Muscle layer of colon (tissue), 2 donors: Measurements from ENCODE around the gene PPIL6.

Source experiments
- H3K27ac ChIP-seq: one replicate; pipeline ENCODE4 v1.7.0; 2013; ENCODE audit warnings: low read depth, mild to moderate bottlenecking, low read length, moderate library complexity
- H3K27me3 ChIP-seq, 2 donors: one replicate each; pipeline ENCODE4 v1.7.0; 2013; ENCODE audit warnings: low read length in 2 of 2, mild to moderate bottlenecking in 2 of 2; ENCODE audit not compliant: insufficient read depth in 2 of 2, control insufficient read depth in 1 of 2
- H3K36me3 ChIP-seq: one replicate; pipeline ENCODE4 v1.7.0; 2013; ENCODE audit warnings: mild to moderate bottlenecking, low read length; ENCODE audit not compliant: insufficient read depth
- H3K4me1 ChIP-seq: one replicate; pipeline ENCODE4 v1.7.0; 2013; ENCODE audit warnings: mild to moderate bottlenecking, low read length; ENCODE audit not compliant: insufficient read depth
- H3K4me3 ChIP-seq, 2 donors: one replicate each; pipeline ENCODE4 v1.7.0; 2013; ENCODE audit warnings: low read length in 2 of 2, low read depth in 1 of 2, mild to moderate bottlenecking in 1 of 2, moderate library complexity in 1 of 2
- H3K9ac ChIP-seq: one replicate; pipeline ENCODE4 v1.7.0; 2013; ENCODE audit warnings: low read length
- H3K9me3 ChIP-seq: one replicate; pipeline ENCODE4 v1.7.0; 2013; ENCODE audit warnings: mild to moderate bottlenecking, low read length
- donor health status: abdominal sarcoma.
- donor health status: Adenocarcinoma of cecum.

PPIL6 gene

DNA sequence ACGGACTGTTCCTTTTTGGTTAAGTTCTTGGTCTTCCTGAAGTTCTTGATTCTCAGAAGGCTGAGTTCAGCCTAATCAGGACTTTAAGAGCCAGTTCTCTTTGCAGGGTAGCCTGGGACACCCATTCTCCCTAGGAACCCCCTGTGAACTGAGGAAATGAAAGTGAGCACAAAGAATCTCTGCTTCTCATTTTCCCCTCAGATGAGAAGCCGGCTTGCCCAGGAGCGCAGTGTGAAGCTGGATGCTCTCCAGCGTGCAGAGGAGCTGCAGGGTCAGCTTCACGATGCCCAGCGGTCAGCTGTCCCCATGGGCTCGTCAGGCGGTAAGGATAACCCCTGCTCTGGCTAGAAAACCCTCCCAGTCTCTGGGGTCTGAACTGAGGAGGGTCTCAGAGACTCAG lies 92.2 kb downstream of the PPIL6 start:
- no peaks in the 10 kb centered on the region for H3K27me3 ChIP-seq
- H3K9me3 ChIP-seq: no peaks in the 10 kb centered on the region
- no peaks in the 10 kb centered on the region for H3K36me3 ChIP-seq
- H3K9ac ChIP-seq: no peak overlapping the region
- H3K27ac ChIP-seq: no peak overlapping the region
- peaks cover 11% of the 10 kb centered on the region for H3K4me1 ChIP-seq
- no peak overlapping the region for H3K4me3 ChIP-seq

DNA sequence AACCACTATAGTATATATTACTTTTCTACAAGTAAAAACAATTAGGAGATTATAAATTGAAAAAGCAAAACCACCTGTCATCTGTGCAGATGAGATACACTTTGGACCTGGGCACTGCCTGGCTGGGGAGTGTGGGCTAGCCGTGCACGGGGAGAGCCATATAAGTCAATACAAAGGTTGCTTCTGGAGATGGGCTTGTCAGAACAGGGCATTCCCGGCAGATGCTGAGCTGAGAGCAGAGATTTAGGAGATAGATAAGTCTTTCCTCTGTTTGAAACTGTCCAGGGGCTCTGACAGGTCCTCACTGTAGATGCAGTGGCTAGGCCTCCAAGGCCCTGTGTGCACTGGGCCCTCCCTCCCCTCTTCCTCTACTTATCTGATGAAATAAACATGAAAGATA lies 92.6 kb downstream of the PPIL6 start:
- H3K9ac ChIP-seq: no peak overlapping the region
- no peak overlapping the region for H3K4me3 ChIP-seq
- H3K9me3 ChIP-seq: no peaks in the 10 kb centered on the region
- H3K27ac ChIP-seq: no peak overlapping the region
- no peaks in the 10 kb centered on the region for H3K27me3 ChIP-seq
- peaks cover 11% of the 10 kb centered on the region for H3K4me1 ChIP-seq
- no peaks in the 10 kb centered on the region for H3K36me3 ChIP-seq

DNA sequence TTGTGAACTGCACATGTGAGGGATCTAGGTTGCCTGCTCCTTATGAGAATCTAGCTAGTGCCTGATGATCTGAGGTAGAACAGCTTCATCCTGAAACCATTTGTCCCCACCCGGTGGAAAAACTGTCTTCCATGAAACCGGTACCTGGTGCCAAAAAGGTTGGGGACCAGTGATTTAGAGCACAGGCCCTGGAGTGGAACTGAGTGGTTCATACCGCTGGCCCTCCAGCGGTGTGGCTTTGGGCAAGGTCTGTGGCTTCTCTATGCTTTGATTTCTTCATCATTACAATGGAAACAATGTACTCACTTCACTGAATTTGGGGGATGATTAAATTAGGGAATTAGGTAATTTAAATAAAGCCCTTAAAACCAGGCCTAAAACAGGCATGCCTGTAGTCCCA lies 94.4 kb downstream of the PPIL6 start:
- H3K36me3 ChIP-seq: no peaks in the 10 kb centered on the region
- H3K4me1 ChIP-seq: peaks cover 11% of the 10 kb centered on the region
- H3K27me3 ChIP-seq: no peaks in the 10 kb centered on the region
- no peak overlapping the region for H3K9ac ChIP-seq
- no peak overlapping the region for H3K4me3 ChIP-seq
- no peaks in the 10 kb centered on the region for H3K9me3 ChIP-seq
- no peak overlapping the region for H3K27ac ChIP-seq

DNA sequence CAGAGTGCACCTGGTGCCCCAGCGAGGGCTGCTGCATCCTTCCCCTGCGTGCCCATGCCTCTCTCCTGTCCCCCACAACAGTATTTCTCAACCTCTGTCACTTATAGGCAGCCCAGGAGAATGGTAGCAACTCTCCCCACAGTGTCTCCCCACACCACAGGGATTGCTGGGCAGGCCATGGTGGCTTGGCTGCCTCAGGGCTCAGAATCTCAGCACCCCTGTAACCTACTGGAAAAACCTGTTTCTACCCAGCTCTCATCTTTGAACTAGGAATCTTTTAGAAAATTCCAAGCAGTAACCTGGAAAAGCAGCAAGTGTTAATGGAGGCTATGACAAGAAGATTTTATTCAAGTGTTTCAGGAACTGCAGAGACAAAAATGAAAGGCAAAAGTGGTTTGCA lies 96.2 kb downstream of the PPIL6 start:
- H3K4me1 ChIP-seq: peaks cover 2% of the 10 kb centered on the region
- no peak overlapping the region for H3K27ac ChIP-seq
- H3K9ac ChIP-seq: no peak overlapping the region
- no peaks in the 10 kb centered on the region for H3K36me3 ChIP-seq
- no peaks in the 10 kb centered on the region for H3K9me3 ChIP-seq
- no peak overlapping the region for H3K4me3 ChIP-seq
- H3K27me3 ChIP-seq: no peaks in the 10 kb centered on the region

DNA sequence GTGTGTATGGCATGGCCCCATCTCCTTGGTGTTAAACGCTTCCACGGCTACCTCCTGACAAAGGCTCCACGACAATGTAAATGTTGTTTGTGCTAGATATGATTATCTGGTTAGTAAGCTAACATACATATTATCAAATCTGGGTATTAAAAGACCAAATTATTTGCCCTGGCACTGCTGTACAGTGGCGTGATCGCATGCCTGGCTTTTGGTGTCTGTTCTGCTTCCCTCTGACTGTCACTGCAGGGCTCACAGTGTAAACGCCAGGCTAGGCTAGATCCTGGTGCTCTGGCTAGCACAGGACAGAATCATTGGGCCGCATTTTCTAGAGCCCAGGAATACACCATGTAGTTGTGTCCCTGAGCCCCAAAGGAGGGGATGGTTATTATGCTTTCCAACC lies 96.9 kb downstream of the PPIL6 start:
- H3K27me3 ChIP-seq: no peaks in the 10 kb centered on the region
- no peak overlapping the region for H3K9ac ChIP-seq
- H3K27ac ChIP-seq: no peak overlapping the region
- H3K4me1 ChIP-seq: no peaks in the 10 kb centered on the region
- no peaks in the 10 kb centered on the region for H3K36me3 ChIP-seq
- H3K9me3 ChIP-seq: no peaks in the 10 kb centered on the region
- no peak overlapping the region for H3K4me3 ChIP-seq

DNA sequence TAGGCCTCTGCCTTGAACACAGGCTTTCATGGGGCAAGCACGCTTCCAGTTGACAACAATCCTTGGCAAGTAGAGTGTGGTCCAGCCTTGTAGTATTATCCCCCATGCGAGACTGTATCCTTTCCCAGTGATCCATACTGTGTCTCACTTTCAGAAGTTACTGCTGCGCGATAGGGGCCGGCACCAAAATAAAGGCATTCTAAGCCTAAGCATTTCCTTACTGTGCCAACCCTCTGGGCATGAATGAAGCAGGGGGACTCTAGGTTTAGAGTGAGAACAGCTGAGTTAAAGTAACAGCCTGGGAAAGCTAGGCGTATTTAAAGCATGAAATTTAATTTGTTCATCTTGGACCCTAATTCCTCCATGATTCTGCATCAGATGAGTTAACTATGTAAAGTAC lies 97.5 kb downstream of the PPIL6 start:
- H3K36me3 ChIP-seq: no peaks in the 10 kb centered on the region
- no peak overlapping the region for H3K4me3 ChIP-seq
- H3K9ac ChIP-seq: no peak overlapping the region
- no peaks in the 10 kb centered on the region for H3K9me3 ChIP-seq
- no peaks in the 10 kb centered on the region for H3K4me1 ChIP-seq
- no peaks in the 10 kb centered on the region for H3K27me3 ChIP-seq
- H3K27ac ChIP-seq: no peak overlapping the region

DNA sequence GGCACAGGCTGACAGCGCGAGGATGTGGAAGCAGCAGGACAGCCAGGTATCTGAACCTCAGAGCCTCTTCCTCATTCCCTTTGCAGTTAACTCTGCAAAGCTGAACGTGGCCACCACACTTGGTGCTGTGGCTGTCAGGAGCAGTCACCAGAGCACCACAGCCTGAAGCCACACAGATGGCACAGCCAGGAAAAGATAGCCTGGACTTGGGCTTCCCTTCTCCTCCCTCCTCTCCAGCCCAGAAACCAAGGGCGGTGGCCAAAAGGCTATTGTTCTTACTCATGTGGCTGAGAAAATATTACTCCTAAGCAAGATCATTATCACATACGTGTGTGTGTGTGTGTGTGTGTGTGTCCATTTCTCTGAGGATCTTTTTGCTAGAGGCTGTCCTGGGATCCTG lies 97.9 kb downstream of the PPIL6 start:
- Histone ChIP-seq H3K27ac (no peak overlapping the region), H3K9ac (no peak overlapping the region), H3K4me1 (no peaks in the 10 kb centered on the region)

DNA sequence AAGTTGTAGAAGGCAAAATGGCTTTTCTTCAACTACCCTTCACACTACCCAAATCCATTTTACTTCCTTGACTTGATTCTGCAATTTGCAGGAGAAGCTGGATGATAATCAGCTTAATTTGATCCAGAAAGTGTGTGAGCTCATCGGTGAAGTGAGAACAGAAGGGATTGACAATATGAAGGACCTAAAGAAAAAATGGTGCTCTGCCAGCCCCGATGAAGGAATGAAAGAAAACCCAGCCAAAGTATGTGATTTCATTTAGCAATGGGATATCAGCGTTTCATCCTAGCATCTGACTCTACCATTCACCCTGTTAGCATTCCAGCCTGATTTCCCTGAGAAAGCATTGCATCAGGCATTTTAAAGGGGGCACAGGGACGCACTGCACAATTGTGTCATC lies 99.6 kb downstream of the PPIL6 start:
- Histone ChIP-seq H3K4me1 (no peaks in the 10 kb centered on the region), H3K27me3 (no peaks in the 10 kb centered on the region), H3K36me3 (no peaks in the 10 kb centered on the region), H3K4me3 (no peak overlapping the region), H3K27ac (no peak overlapping the region), H3K9ac (no peak overlapping the region), H3K9me3 (no peaks in the 10 kb centered on the region)

More for the DNA sequence above, 97.9 kb downstream of the PPIL6 start:
- Histone ChIP-seq H3K4me3 (no peak overlapping the region), H3K27me3 (no peaks in the 10 kb centered on the region), H3K36me3 (no peaks in the 10 kb centered on the region), H3K9me3 (no peaks in the 10 kb centered on the region)
